Endothelial cell of umbilical vein (primary cell): ENCODE measurements around the gene RAD51B. TPM values are rescaled to one million over a fixed set of nuclear protein-coding genes. Genes with fewer than 3 reads are reported as not detected.

ENCODE experiments used
- BruUV-seq: library from RNA; stranded (reverse); fragments of 400-500 nt; replicated peaks from 2 replicates; lab custom pipeline; 2021; lab: Mats Ljungman, UMichigan
- CTCF ChIA-PET: fragments of 300-600, 350-600 bp; sonication (Branson Sonifier 250); formaldehyde crosslinking; loops from one replicate; lab custom pipeline; 2021; ENCODE audit warnings: antibody characterized with exemption, inconsistent platforms; lab: Charles Lee
- POLR2A ChIA-PET: fragments of 300-600, 350-600 bp; sonication (Branson Sonifier 250); formaldehyde crosslinking; loops from one replicate; lab custom pipeline; 2021; ENCODE audit warnings: antibody characterized with exemption, inconsistent platforms; lab: Charles Lee
- DNase-seq: peaks from one replicate; pipeline ENCODE4 v3.0.0-alpha.2; 2011; ENCODE audit warnings: low read depth, low spot score
- FAIRE-seq: peaks from 2 replicates; lab custom pipeline; 2011; peaks lifted over from hg19 to GRCh38; lab: Jason Lieb, UNC
- H2AFZ ChIP-seq: 2 replicates; pipeline ENCODE4 v1.6.0; 2012; ENCODE audit warnings: low read depth, low read length, control low read depth, inconsistent platforms
- H3K27ac ChIP-seq: 2 replicates; pipeline ENCODE4 v1.5.1; 2011; ENCODE audit warnings: low read depth, mild to moderate bottlenecking, control low read depth, low read length, moderate library complexity; ENCODE audit not compliant: insufficient read depth
- H3K27me3 ChIP-seq, 2 experiments: 2 replicates each; pipeline versions ENCODE4 v1.6.0 to v1.6.1; 2011; ENCODE audit warnings: low read length in 2 of 2, mixed read lengths in 1 of 2; ENCODE audit not compliant: control insufficient read depth in 2 of 2, insufficient read depth in 2 of 2
- H3K36me3 ChIP-seq, 2 experiments: 2 replicates in 1 of 2; 3 replicates in 1 of 2; pipeline ENCODE4 v1.5.1; 2011; ENCODE audit warnings: low read length in 2 of 2, mild to moderate bottlenecking in 1 of 2, moderate library complexity in 1 of 2; ENCODE audit not compliant: control insufficient read depth in 2 of 2, insufficient read depth in 2 of 2; ENCODE audit errors: extremely low read depth in 1 of 2
- H3K4me1 ChIP-seq: 3 replicates; pipeline ENCODE4 v1.5.1; 2011; ENCODE audit warnings: mild to moderate bottlenecking, low read length; ENCODE audit not compliant: control insufficient read depth, insufficient read depth; ENCODE audit errors: extremely low read depth
- H3K4me2 ChIP-seq: 2 replicates; pipeline ENCODE4 v1.6.1; 2011; ENCODE audit warnings: low read length, control low read depth, mixed read lengths; ENCODE audit not compliant: insufficient read depth
- H3K4me3 ChIP-seq, 3 experiments: fragments of 200-600 bp in 1 of 3; sonication (generic), shearing (Covaris generic) in 1 of 3; replicated peaks in 1 of 3; 2 replicates each; pipeline ENCODE4 v1.5.1; 2011 to 2016; ENCODE audit warnings: control low read depth in 3 of 3, low read length in 3 of 3, mild to moderate bottlenecking in 2 of 3, inconsistent platforms in 1 of 3, low read depth in 1 of 3, moderate library complexity in 1 of 3; ENCODE audit not compliant: insufficient read depth in 1 of 3
- H3K79me2 ChIP-seq: 2 replicates; pipeline ENCODE4 v1.6.0; 2012; ENCODE audit warnings: low read length, inconsistent platforms; ENCODE audit not compliant: control insufficient read depth, insufficient read depth
- H3K9ac ChIP-seq: replicated peaks from 2 replicates; pipeline ENCODE3; 2011; ENCODE audit warnings: low read length, control low read depth; ENCODE audit not compliant: insufficient read depth; ENCODE audit errors: extremely low read depth
- H3K9me1 ChIP-seq: replicated peaks from 3 replicates; pipeline ENCODE4 v1.6.0; 2011; ENCODE audit warnings: mild to moderate bottlenecking, low read length; ENCODE audit not compliant: control insufficient read depth, insufficient read depth; ENCODE audit errors: extremely low read depth
- H3K9me3 ChIP-seq: replicated peaks from 2 replicates; pipeline ENCODE4 v1.5.1; 2012; ENCODE audit warnings: low read length, inconsistent platforms; ENCODE audit not compliant: control insufficient read depth, insufficient read depth
- H4K20me1 ChIP-seq: replicated peaks from 2 replicates; pipeline ENCODE3; 2011; ENCODE audit warnings: mild to moderate bottlenecking, low read length; ENCODE audit not compliant: control insufficient read depth, insufficient read depth; ENCODE audit errors: extremely low read depth
- EZH2 ChIP-seq: IDR thresholded peaks from 2 replicates; pipeline ENCODE4 v1.6.1; 2012; ENCODE audit warnings: borderline replicate concordance, low read depth, mild to moderate bottlenecking, moderate library complexity, low read length, inconsistent platforms; ENCODE audit not compliant: severe bottlenecking
- FOS ChIP-seq: IDR thresholded peaks from 2 replicates; pipeline ENCODE4 v1.6.1; 2011; ENCODE audit warnings: mild to moderate bottlenecking, low read length, moderate library complexity, borderline replicate concordance; ENCODE audit not compliant: insufficient read depth
- GATA2 ChIP-seq: IDR thresholded peaks from 2 replicates; pipeline ENCODE4 v1.7.0; 2011; ENCODE audit warnings: low read depth, mild to moderate bottlenecking, moderate library complexity, mixed read lengths, low read length; ENCODE audit not compliant: insufficient read length, insufficient read depth
- JUN ChIP-seq: IDR thresholded peaks from 2 replicates; pipeline ENCODE4 v1.6.1; 2011; ENCODE audit warnings: borderline replicate concordance, low read depth; ENCODE audit not compliant: insufficient read length, insufficient read depth
- MYC ChIP-seq: IDR thresholded peaks from one replicate; pipeline ENCODE4 v1.6.1; 2011; ENCODE audit warnings: mild to moderate bottlenecking, low read depth, low read length
- POLR2A ChIP-seq: IDR thresholded peaks from 2 replicates; pipeline ENCODE4 v1.6.1; 2012; ENCODE audit warnings: low read depth, mild to moderate bottlenecking, control low read depth, low read length
- POLR2AphosphoS5 ChIP-seq: IDR thresholded peaks from 2 replicates; pipeline ENCODE4 v1.6.1; 2012; ENCODE audit warnings: low read depth, mild to moderate bottlenecking, control low read depth, low read length, moderate library complexity; ENCODE audit not compliant: insufficient read depth
- dilution Hi-C: fragments of 300-500 bp; cut with MboI; formaldehyde crosslinking; loops from one replicate; pipeline ENCODE4 v1.15.0; 2019; ENCODE audit warnings: low sequenced_read_pairs; ENCODE audit not compliant: extremely low pct_ligation_motif_present
- intact Hi-C: fragments of 100-400 bp; cut with micrococcal nuclease; formaldehyde crosslinking; loops from one replicate; pipeline ENCODE4 v1.10.0; 2022
- polyA plus RNA-seq, 4 experiments: library from polyadenylated mRNA; depleted of rRNA in 3 of 4; stranded (reverse) in 3 of 4; unstranded in 1 of 4; fragments of >200 nt; gene quantifications; 2 replicates each; pipeline versions ENCODE4 v1.2.1 to v1.2.3, GENCODE V29; 2011 to 2012; ENCODE audit warnings: missing spikeins in 1 of 4
- total RNA-seq: library from RNA; stranded (reverse); gene quantifications from 2 replicates; pipeline ENCODE4 v1.2.3, GENCODE V29; 2021
- TF ChIP-seq, protein P1 (sequence below), 2 donors: IDR thresholded peaks; 1 replicate in 1 of 2; 2 replicates in 1 of 2; pipeline ENCODE4 v1.5.1; 2011; ENCODE audit warnings: low read length in 2 of 2, mild to moderate bottlenecking in 2 of 2, moderate library complexity in 2 of 2, control low read depth in 1 of 2, inconsistent platforms in 1 of 2, low read depth in 1 of 2; ENCODE audit not compliant: insufficient read depth in 1 of 2; ENCODE audit errors: extremely low read depth in 1 of 2
- TF ChIP-seq, protein P2 (sequence below): IDR thresholded peaks from 2 replicates; pipeline ENCODE4 v1.6.1; 2011; ENCODE audit not compliant: insufficient read depth, insufficient read length

Gene RAD51B
- total and polyA plus RNA-seq, 2 donors (not counting 3 experiments of a cell fraction or from before 2014, with no cell fraction given): 3.9 to 19.0 TPM

DNA sequence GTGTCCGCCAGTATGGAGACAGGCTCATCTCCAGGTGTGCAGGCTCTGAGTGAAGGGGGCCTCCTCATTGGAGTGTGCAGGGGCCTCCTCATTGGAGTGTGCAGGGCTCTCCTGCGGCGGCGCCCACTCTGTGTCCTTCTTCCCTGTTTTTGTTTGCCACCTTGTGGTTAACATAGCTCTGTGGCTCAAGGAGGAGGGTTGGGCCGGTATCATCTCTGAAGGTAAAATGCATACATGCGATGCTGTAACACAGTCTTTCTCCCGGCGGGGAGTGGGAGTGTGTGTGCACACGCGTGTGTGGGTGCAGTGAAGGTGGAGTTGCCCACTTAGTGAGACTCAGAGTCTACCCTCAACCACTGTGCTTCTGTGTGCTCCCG, 543.9 kb downstream of the RAD51B start:
- Histone ChIP-seq H3K79me2 (no peaks in the 10 kb centered on the region), H3K27ac (no peak overlapping the region), H3K4me3 (no peak overlapping the region), H3K4me2 (no peak overlapping the region), H3K9me3 (no peaks in the 10 kb centered on the region), H3K36me3 (no peaks in the 10 kb centered on the region), H4K20me1 (no peaks in the 10 kb centered on the region), H3K9ac (no peak overlapping the region), H3K4me1 (peaks cover 28% of the 10 kb centered on the region), H3K9me1 (no peaks in the 10 kb centered on the region), H3K27me3 (no peaks in the 10 kb centered on the region), H2AFZ (no peak overlapping the region)
- TF ChIP-seq, protein P1, sequence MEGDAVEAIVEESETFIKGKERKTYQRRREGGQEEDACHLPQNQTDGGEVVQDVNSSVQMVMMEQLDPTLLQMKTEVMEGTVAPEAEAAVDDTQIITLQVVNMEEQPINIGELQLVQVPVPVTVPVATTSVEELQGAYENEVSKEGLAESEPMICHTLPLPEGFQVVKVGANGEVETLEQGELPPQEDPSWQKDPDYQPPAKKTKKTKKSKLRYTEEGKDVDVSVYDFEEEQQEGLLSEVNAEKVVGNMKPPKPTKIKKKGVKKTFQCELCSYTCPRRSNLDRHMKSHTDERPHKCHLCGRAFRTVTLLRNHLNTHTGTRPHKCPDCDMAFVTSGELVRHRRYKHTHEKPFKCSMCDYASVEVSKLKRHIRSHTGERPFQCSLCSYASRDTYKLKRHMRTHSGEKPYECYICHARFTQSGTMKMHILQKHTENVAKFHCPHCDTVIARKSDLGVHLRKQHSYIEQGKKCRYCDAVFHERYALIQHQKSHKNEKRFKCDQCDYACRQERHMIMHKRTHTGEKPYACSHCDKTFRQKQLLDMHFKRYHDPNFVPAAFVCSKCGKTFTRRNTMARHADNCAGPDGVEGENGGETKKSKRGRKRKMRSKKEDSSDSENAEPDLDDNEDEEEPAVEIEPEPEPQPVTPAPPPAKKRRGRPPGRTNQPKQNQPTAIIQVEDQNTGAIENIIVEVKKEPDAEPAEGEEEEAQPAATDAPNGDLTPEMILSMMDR (IDR thresholded peaks at IDR 0.05; ENCODE audit: extremely low read depth in 1 of 2, insufficient read depth in 1 of 2, low read depth in 1 of 2, low read length in 2 of 2): no peak
- TF ChIP-seq GATA2 (no peak), JUN (no peak), POLR2AphosphoS5 (no peak), FOS (no peak), MYC (no peak), EZH2 (no peak), POLR2A (no peak)
- TF ChIP-seq, protein P2, sequence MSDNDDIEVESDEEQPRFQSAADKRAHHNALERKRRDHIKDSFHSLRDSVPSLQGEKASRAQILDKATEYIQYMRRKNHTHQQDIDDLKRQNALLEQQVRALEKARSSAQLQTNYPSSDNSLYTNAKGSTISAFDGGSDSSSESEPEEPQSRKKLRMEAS: no peak
- BruUV-seq: no TSS peak
- no peak for DNase-seq
- no peak for FAIRE-seq
- dilution Hi-C loops: no loop called here
- intact Hi-C loops: loop anchor here (5.0 kb wide), 1 partner anchor 96 kb away; no protein-coding TSS in a partner anchor
- ChIA-PET CTCF (interaction anchor here (1.4 kb wide), 1 partner anchor 419 kb away, joined by 4 read pairs; no protein-coding TSS in a partner anchor), POLR2A (no interaction called here)
